Activated naive CD4-positive, alpha-beta T cell treated with anti-CD3 and anti-CD28 coated beads for 36 hours (primary cell): ENCODE data around the gene PAFAH1B1. TPM values are rescaled to one million over a fixed set of nuclear protein-coding genes. Genes with fewer than 3 reads are reported as not detected.
"Not testable (repeated sequence)": the region's sequence is repeated elsewhere in the genome, so short reads cannot be mapped to it uniquely, and the experiment has no call there.

Experiments
- CTCF ChIA-PET: fragments of 350-600 bp; sonication (Branson Sonifier 250); formaldehyde crosslinking; loops from one replicate; lab custom pipeline; 2021; ENCODE audit warnings: antibody characterized with exemption; lab: Charles Lee
- DNase-seq: peaks from one replicate; pipeline ENCODE4 v3.0.0-alpha.2; 2020
- H3K27ac Mint-ChIP-seq: one replicate; pipeline ENCODE4 v1.8.0; 2021; ENCODE audit warnings: mild to moderate bottlenecking, mixed read lengths
- H3K27me3 Mint-ChIP-seq: one replicate; pipeline ENCODE4 v1.8.0; 2021; ENCODE audit warnings: low read depth, mixed read lengths
- H3K36me3 Mint-ChIP-seq: one replicate; pipeline ENCODE4 v1.8.0; 2021; ENCODE audit warnings: low read depth, mixed read lengths
- H3K4me1 Mint-ChIP-seq: one replicate; pipeline ENCODE4 v1.8.0; 2021; ENCODE audit warnings: low read depth, mixed read lengths
- H3K4me3 Mint-ChIP-seq: one replicate; pipeline ENCODE4 v1.8.0; 2021; ENCODE audit warnings: mild to moderate bottlenecking, moderate library complexity, mixed read lengths
- H3K9me3 Mint-ChIP-seq: one replicate; pipeline ENCODE4 v1.8.0; 2021; ENCODE audit warnings: mixed read lengths
- intact Hi-C: fragments of 100-400 bp; cut with micrococcal nuclease; formaldehyde crosslinking; loops from one replicate; pipeline ENCODE4 v1.15.1; 2023
- total RNA-seq, 2 experiments: library from RNA; stranded (reverse); gene quantifications; one replicate each; pipeline ENCODE4 v1.2.3, GENCODE V29; 2021

Gene PAFAH1B1
- total RNA-seq, 2 experiments from 2014 or later, result 142 to 145 TPM

- Mint-ChIP-seq H3K4me3 (no peak overlapping the region), H3K4me1 (no peaks in the 10 kb centered on the region), H3K9me3 (no peaks in the 10 kb centered on the region), H3K27me3 (no peaks in the 10 kb centered on the region), H3K36me3 (peaks cover 15% of the 10 kb centered on the region), H3K27ac (no peak overlapping the region)
- no peak for DNase-seq
- CTCF ChIA-PET, result no interaction called here
- intact Hi-C loops, result no loop called here
Observed at GRCh38 chr17:2695961-2696760, 102.7 kb downstream of the PAFAH1B1 start.

GRCh38 chr17:2697611-2698162 is 104.2 kb downstream of the PAFAH1B1 start:
- Mint-ChIP-seq H3K4me1 (no peaks in the 10 kb centered on the region), H3K27ac (no peak overlapping the region), H3K4me3 (no peak overlapping the region), H3K27me3 (no peaks in the 10 kb centered on the region), H3K9me3 (no peaks in the 10 kb centered on the region), H3K36me3 (peaks cover 16% of the 10 kb centered on the region)
- CTCF ChIA-PET, result no interaction called here
- DNase-seq, result no peak
- intact Hi-C loops, result no loop called here

- H3K4me1 Mint-ChIP-seq, H3K4me3 Mint-ChIP-seq, H3K27me3 Mint-ChIP-seq, H3K9me3 Mint-ChIP-seq, intact Hi-C loops, H3K27ac Mint-ChIP-seq, DNase-seq, CTCF ChIA-PET: not testable (repeated sequence)
- H3K36me3 Mint-ChIP-seq, result peaks cover 16% of the 10 kb centered on the region
Observed at GRCh38 chr17:2699216-2699805, 105.9 kb downstream of the PAFAH1B1 start.

GRCh38 chr17:2700030-2700490 is 106.6 kb downstream of the PAFAH1B1 start:
- no peak for DNase-seq
- Mint-ChIP-seq H3K36me3 (peaks cover 18% of the 10 kb centered on the region), H3K27me3 (no peaks in the 10 kb centered on the region), H3K4me3 (no peak overlapping the region), H3K27ac (no peak overlapping the region), H3K9me3 (no peaks in the 10 kb centered on the region), H3K4me1 (no peaks in the 10 kb centered on the region)
- intact Hi-C loops, result no loop called here
- CTCF ChIA-PET, result interaction anchor here (0.5 kb wide), 1 partner anchor 285 kb away, joined by 4 read pairs; no protein-coding TSS in a partner anchor

- Mint-ChIP-seq H3K4me1 (no peaks in the 10 kb centered on the region), H3K27me3 (no peaks in the 10 kb centered on the region), H3K9me3 (no peaks in the 10 kb centered on the region), H3K36me3 (peaks cover 20% of the 10 kb centered on the region), H3K27ac (no peak overlapping the region), H3K4me3 (no peak overlapping the region)
- intact Hi-C loops, result no loop called here
- CTCF ChIA-PET, result interaction anchor here (0.5 kb wide), 1 partner anchor 285 kb away, joined by 4 read pairs; no protein-coding TSS in a partner anchor
- DNase-seq, result no peak
Observed at GRCh38 chr17:2700491-2701141, 107.2 kb downstream of the PAFAH1B1 start.

- CTCF ChIA-PET, result no interaction called here
- Mint-ChIP-seq H3K9me3 (no peaks in the 10 kb centered on the region), H3K4me1 (peaks cover 2% of the 10 kb centered on the region), H3K27me3 (no peaks in the 10 kb centered on the region), H3K27ac (no peak overlapping the region), H3K4me3 (no peak overlapping the region), H3K36me3 (peaks cover 20% of the 10 kb centered on the region)
- DNase-seq, result no peak
- intact Hi-C loops, result no loop called here
Observed at GRCh38 chr17:2701161-2701995, 107.9 kb downstream of the PAFAH1B1 start.

- H3K4me3 Mint-ChIP-seq, result no peak overlapping the region
- H3K4me1 Mint-ChIP-seq, result peaks cover 6% of the 10 kb centered on the region
- no peaks in the 10 kb centered on the region for H3K27me3 Mint-ChIP-seq
- DNase-seq, result no peak
- no peaks in the 10 kb centered on the region for H3K9me3 Mint-ChIP-seq
- CTCF ChIA-PET, result no interaction called here
- H3K27ac Mint-ChIP-seq, result no peak overlapping the region
- peaks cover 20% of the 10 kb centered on the region for H3K36me3 Mint-ChIP-seq
- intact Hi-C loops, result no loop called here
Observed at GRCh38 chr17:2701996-2702741, 108.7 kb downstream of the PAFAH1B1 start.

GRCh38 chr17:2703181-2703580 is 109.7 kb downstream of the PAFAH1B1 start:
- peaks cover 20% of the 10 kb centered on the region for H3K36me3 Mint-ChIP-seq

GRCh38 chr17:2703606-2704005 is 110.2 kb downstream of the PAFAH1B1 start:
- no peak overlapping the region for H3K27ac Mint-ChIP-seq
- no peak overlapping the region for H3K4me3 Mint-ChIP-seq
- no peaks in the 10 kb centered on the region for H3K27me3 Mint-ChIP-seq
- intact Hi-C loops, result no loop called here
- H3K36me3 Mint-ChIP-seq, result peaks cover 20% of the 10 kb centered on the region
- H3K4me1 Mint-ChIP-seq, result peaks cover 11% of the 10 kb centered on the region
- CTCF ChIA-PET, result no interaction called here
- DNase-seq, result no peak
- H3K9me3 Mint-ChIP-seq, result no peaks in the 10 kb centered on the region

More at GRCh38 chr17:2703181-2703580, 109.7 kb downstream of the PAFAH1B1 start:
- no peak for DNase-seq
- intact Hi-C loops, result no loop called here
- Mint-ChIP-seq H3K9me3 (no peaks in the 10 kb centered on the region), H3K27me3 (no peaks in the 10 kb centered on the region), H3K4me1 (peaks cover 7% of the 10 kb centered on the region), H3K4me3 (no peak overlapping the region), H3K27ac (no peak overlapping the region)
- CTCF ChIA-PET, result no interaction called here

GRCh38 chr17:2704031-2704889 is 110.8 kb downstream of the PAFAH1B1 start:
- Mint-ChIP-seq H3K4me3 (no peak overlapping the region), H3K9me3 (no peaks in the 10 kb centered on the region), H3K27ac (no peak overlapping the region), H3K4me1 (peaks cover 16% of the 10 kb centered on the region), H3K36me3 (peaks cover 20% of the 10 kb centered on the region), H3K27me3 (no peaks in the 10 kb centered on the region)
- no peak for DNase-seq
- CTCF ChIA-PET, result no interaction called here
- intact Hi-C loops, result no loop called here

- intact Hi-C loops, result no loop called here
- CTCF ChIA-PET, result no interaction called here
- H3K36me3 Mint-ChIP-seq, result peaks cover 19% of the 10 kb centered on the region
- no peak overlapping the region for H3K27ac Mint-ChIP-seq
- DNase-seq, result no peak
- no peaks in the 10 kb centered on the region for H3K9me3 Mint-ChIP-seq
- H3K4me1 Mint-ChIP-seq, result peaks cover 22% of the 10 kb centered on the region
- H3K4me3 Mint-ChIP-seq, result no peak overlapping the region
- H3K27me3 Mint-ChIP-seq, result no peaks in the 10 kb centered on the region
Observed at GRCh38 chr17:2704890-2705248, 111.4 kb downstream of the PAFAH1B1 start.
